Epidermal melanocyte (primary cell): Measurements from ENCODE around the gene KLC4.
"Not testable (repeated sequence)": the region's sequence is repeated elsewhere in the genome, so short reads cannot be mapped to it uniquely, and the experiment has no call there.

Source experiments
- DNase-seq: peaks from one replicate; pipeline ENCODE4 v3.0.0; 2011; ENCODE audit warnings: low spot score; ENCODE audit not compliant: insufficient read length

Gene KLC4

DNA sequence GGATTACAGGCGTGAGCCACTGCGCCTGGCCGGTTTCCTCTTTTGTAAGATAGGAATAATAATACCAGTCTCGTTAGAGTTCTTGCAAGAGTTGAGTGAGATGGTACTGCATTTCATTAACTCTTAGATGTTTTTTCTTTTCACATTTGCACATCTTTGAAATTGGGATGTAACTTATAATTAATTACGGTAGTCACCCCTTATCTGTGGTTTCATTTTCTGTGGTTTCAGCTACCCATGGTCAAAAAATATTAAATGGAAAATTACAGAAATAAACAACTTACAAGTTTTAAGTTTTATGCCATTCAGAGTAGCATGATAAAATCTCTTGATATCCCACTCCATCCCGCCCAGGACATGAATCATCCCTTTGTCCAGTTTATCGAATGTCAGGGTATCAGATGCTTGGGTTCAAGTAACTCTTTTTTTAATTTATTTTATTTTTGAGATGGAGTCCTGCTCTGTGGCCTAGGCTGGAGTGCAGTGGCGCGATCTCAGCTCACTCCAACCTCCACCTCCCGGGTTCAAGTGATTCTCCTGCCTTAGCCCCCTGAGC, 32.1 kb downstream of the KLC4 start:
- no peak for DNase-seq

GRCh38 chr6:43092635-43093034, 33.2 kb downstream of the KLC4 start:
- no peak for DNase-seq

DNA sequence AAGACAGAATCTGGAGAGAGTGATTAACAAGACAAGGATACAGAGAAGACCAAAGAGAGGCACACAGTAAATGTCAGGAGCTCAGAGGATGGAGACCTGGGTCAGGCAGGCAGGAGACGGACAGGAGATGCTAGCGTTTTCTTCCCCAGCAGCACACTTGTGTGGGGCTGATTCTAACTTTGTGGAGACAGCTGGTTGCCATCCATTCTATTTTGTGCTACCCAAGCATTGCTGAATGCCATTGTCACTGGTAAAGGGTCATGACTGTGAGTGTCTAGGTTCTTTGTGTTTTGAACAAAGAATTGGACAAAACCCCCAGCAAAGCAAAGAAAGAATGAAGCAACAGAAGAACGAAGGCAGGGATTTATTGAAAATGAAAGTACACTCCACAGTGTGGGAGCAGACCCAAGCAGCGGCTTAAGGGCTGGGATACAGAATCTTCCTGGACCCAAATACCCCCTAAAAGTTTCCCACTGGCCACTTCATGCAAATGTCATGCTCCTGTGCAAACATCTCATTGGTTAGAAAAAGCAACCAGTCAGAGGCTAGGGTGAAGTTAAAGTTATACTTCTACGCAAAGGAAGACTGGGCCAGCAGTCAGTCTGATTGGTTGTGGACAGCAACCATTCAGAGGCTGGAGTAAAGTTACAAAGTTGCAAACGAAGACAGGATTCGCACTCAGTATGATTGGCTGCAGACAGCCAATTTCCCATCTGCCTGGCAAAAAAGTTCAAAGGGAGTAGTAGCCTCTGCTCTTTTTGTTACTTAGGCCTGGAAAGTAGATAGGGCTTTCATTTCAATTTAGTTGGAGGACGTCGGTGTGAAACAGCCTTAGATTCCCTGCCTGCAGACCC, 34.2 kb downstream of the KLC4 start:
- no peak for DNase-seq

DNA sequence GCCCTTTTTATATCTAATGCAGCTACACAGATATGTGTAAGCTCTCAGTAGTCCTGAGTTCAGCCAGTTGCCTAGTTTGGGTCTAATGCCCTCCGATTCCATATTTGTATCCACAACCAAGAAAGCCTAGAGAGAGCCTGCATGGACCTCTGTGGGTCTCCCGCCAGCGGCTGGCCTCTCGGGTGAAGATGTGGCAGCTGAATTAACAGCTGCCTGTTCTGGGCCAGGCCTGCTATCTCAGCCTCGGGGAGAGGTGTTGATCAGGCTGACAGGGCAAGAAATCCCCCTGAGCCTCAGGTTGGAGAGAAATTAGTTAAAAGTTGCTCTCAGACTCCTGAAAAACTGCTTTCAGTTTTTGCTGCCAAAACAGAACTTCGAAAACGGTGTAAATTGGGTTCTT, 36.5 kb downstream of the KLC4 start:
- DNase-seq, result no peak

DNA sequence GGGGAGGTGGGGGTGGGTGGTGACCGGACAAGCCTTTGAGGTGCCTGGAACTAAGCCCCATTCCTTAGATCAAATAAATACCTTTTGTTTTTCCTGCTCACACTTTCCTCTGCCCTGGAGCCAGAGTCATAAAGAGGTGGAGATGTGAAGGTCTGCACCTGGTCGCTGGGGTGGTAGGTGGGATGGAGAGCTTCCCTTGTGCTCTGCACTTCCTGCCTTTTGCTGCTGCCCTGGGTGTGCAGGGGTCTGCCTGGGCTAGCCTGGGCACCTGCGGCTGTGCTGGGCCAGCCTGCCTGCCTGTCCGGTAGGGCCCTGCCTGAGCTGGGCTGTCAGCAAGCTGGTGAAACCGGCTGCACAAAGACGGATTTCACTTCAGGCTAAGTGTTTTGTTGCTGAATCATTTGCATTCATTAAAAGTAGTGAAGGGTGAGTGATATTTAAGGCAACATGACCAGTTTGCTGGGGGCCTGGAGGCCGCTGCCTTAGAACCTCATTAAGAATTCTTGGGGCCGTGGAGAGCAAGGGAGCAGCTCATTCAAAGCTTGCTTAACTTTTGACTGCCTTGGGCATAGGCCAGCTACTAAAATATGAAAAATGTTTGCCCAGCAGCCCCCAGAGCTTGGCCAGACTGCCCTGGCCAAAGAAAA, 37.1 kb downstream of the KLC4 start:
- peak; percentile 74 for DNase-seq

DNA sequence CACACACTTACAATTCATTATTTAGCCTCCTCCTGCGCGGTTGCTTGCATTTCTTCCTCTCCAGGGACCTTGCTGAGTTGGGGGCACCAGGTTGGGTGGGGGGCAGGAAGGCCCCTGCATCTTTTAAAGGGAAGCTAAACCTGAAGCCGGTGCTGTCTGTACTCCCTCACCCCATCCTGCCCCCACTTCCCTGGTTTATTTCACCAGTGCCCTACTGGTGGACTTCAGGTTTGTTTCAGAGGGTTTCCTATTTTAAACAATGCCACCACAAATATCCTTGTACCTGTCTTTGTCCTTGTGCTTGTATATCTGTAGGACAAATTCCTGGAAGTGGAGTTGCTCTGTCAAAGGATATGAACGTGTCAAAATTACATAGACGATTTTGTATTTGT, 37.7 kb downstream of the KLC4 start:
- DNase-seq, result no peak

DNA sequence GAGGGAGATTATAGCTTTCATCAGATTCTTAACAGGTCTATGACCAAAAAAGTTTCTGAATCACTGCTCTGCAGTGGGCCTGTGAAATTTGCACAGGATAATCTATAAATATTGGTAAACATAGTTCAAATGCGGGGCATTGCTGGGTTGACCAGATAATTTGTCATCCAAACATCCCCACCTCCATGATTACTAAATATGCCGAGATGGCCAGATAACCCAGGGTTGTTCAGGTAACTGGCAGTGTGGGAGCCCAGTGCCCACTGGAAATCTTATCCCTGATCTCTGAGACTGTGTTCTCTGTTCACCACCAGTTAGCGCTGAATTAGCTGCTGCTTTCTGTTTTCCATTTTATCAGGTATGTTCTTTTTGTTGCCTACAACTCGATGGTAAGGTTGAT, 38.1 kb downstream of the KLC4 start:
- no peak for DNase-seq

DNA sequence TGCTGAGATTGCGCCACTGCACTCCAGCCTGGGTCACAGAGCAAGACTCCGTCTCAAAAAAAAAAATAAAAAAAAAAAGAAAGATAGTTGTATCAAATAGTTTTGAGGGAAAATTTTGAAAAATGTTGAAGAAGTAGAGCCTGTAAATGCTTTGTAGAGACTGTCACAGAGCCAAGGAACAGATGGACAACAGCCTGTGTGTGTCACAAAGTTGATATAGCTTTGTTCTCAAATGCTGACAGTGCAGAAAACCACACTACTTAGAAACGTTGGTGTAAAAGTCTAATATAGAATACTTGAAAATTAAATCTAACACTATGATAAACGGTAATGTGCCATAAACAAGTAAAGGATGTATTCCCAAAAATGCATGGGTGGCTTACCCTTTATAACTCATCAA, 42.1 kb downstream of the KLC4 start:
- no peak for DNase-seq

- no peak for DNase-seq
Measured at GRCh38 chr6:43103253-43103876, 43.9 kb downstream of the KLC4 start.

DNA sequence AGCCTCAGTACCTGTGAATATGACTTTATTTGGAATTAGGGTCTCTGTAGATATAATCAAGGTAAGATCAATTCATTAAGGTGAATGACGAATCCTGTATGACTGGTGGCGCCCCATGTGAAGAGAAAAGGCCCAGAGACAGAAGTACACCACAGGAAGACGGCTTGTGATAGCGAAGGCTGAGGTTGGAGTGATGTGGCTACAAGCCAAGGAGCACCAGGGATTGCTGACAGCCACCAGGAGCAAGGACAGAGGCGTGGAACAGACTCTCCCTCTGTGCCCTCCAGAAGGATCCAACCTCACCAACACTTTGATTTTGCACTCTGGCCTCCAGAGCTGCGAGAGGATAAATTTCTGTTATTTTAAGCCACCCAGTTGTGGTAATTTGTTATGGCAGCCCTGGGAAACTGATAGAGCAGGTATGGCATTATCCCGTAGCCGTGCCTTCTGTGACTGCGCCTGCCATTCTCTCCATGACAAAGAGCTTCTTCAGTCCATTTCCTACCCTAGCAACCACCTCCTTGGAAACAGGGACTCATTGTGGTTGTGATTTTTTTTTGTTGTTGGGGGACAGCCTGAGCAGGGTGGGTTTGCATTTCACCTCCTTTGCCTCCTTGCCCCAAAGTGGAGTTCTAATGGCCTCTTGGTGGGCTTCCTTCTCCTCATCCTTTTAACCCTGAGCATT, 46.2 kb downstream of the KLC4 start:
- DNase-seq, result no peak

DNA sequence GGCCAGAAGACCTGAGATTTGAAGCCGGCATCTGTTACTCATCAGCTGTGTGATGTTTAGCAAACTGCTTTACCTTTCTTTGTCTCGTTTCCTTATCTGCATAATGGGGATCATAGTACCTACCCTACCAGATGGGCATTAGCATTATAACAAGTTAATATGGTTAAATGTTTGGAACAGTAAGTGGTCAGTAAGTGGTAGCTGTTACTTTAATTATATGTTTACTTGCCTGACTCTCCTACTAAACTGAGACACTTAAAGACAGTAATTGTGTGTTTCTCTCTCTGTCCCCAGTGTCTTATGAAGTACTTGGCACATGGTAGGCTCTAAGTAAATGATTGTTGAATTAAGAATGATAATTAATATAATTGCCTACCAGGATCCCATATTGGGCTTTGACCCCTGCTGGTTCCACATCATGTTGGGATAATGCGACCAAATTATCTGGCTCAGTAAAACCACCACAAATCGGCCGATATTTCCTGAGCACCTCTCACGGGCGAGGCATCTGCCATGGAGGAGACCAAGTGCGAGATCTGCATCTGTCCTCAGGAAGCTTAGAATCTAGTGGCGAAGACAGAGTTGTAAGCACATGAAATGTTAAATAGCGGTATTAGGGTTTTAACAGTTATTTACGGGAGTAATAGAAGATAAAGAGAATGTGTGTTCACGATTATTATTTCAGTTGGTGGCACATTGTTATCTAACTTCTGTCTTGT, 48.1 kb downstream of the KLC4 start:
- DNase-seq, result no peak

DNA sequence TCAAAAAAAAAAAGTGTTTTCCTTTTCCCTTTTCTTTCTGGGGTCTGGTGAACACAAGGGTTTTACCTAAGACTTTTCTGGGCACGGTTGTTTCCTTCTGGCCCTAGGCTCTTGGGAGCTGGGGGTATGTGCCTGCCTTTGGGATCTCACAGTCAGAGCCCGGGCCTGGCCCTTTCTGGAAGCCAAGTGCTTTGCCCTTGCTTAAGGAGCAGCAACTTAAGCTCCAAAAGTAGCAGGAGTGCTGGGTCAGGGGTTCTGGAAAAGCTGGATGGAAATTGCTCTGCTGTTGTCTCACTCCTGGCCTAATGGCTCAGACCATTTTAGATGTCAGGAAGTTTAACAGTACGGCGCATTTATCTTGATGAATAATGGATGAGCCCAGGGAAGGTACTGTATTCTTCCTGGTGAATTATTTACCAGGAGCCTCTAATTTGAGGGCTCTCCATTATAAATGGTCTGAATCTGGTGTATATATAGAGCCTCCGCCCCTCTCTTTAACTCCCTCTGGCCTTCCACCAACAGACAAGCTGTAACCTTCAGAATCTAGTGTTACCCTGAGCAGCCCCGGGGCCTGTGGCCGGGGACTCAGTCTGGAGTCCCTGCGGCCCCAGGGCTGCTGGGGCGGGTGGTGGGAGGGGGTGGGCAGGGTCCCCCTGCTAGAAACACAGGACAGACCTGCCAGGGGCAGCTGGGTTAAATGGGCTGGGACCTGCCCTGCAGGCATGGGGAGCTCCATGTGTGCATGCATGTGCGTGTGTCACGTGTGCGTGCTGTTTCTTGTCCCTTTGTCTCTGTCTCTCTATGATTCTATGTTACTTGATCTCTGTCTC, 54.2 kb downstream of the KLC4 start:
- DNase-seq, result no peak

DNA sequence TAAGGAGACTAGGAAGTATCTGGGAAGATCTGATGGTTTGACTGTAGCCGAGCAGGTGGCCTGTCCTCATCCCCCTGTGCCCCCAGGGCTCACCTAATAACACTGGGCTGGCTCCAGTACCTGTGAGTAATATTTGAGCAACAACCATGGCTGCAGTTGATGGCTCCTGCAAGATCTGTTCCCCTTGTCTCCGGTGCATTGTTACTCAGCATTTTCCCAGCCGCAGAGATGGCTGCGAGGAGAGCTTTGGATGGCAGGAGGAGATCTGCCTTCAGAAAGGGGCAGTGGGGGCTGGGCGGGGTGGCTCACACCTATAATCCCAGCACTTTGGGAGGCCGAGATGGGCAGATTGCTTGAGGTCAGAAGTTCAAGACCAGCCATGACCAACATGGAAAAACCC, 55.9 kb downstream of the KLC4 start:
- no peak for DNase-seq

- DNase-seq, result not testable (repeated sequence)
Measured at GRCh38 chr6:43117466-43117865, 58.0 kb downstream of the KLC4 start.

DNA sequence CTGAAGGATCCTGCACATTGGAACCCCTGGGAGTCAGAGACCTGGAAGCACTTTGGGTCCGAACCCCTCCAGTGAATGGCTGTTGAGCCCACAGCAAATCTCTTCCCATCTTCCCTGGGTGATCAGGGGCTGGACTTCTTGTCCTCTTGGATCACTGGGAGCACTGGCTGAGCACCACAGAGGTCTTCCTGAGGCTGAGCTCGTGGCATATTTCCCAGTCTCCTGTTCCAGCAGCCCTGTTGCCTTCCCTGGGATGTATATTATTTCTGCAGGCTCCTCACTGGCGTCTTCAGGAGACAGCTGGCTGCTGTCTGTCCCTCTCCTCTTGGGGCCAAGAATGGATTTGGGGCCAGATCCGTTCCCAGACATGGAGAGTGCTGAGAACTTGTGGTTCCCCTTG, 60.1 kb downstream of the KLC4 start:
- no peak for DNase-seq

- DNase-seq, result no peak
Measured at GRCh38 chr6:43120101-43120763, 60.8 kb downstream of the KLC4 start.

GRCh38 chr6:43120944-43121913, 61.8 kb downstream of the KLC4 start:
- no peak for DNase-seq

DNA sequence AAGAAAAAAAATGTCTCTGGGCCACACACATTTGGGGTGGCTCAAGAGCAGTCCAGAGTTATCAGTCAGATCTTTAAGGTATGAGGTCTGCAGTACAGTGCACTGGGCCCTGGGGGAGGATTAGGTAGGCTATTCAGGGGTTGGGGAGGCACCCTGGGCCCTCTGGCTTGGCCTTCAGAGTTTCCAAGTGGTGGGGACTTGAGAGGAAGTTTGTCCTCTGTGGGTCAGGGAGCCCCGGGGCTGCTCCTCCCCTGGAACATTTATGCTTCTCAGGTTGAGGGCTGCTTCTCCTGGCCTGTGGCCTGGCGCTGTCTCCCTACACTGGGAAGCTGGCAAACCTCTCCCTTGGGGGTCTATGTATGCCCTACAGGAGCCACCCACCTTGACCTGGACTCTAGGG, 62.7 kb downstream of the KLC4 start:
- DNase-seq, result no peak
